ENCODE measurements around the gene BOLA1.
"Not testable (repeated sequence)": the region's sequence is repeated elsewhere in the genome, so short reads cannot be mapped to it uniquely, and the experiment has no call there.

The BOLA1 gene

GRCh38 chr1:149928401-149928724 lies 29.0 kb downstream of the BOLA1 start:
- no peak for DNase-seq (ENCODE audit: low spot score)

GRCh38 chr1:149929856-149930255 lies 30.5 kb downstream of the BOLA1 start:
- no peak for DNase-seq (ENCODE audit: low spot score)

- no peak for DNase-seq (ENCODE audit: low spot score)
Observed at GRCh38 chr1:149931212-149931790, 31.9 kb downstream of the BOLA1 start.

- no peak for DNase-seq (ENCODE audit: low spot score)
Observed at GRCh38 chr1:149932474-149932873, 33.1 kb downstream of the BOLA1 start.

- DNase-seq (ENCODE audit: low spot score) = no peak
Observed at GRCh38 chr1:149933208-149933607, 33.8 kb downstream of the BOLA1 start.

- DNase-seq (ENCODE audit: low spot score) = no peak
Observed at GRCh38 chr1:149934356-149934755, 35.0 kb downstream of the BOLA1 start.

- DNase-seq (ENCODE audit: low spot score) = peak; percentile 45
Observed at GRCh38 chr1:149936170-149936991, 37.0 kb downstream of the BOLA1 start, which contains the start of gene MTMR11. Gene MTMR11 (minus strand): TSS chr1:149936879. CDS start chr1:149936647, 232 bp downstream.

GRCh38 chr1:149936992-149937705 lies 37.8 kb downstream of the BOLA1 start:
- peak; percentile 44 for DNase-seq (ENCODE audit: low spot score)

- no peak for DNase-seq (ENCODE audit: low spot score)
Observed at GRCh38 chr1:149937759-149938158, 38.4 kb downstream of the BOLA1 start.

- not testable (repeated sequence) for DNase-seq (ENCODE audit: low spot score)
Observed at GRCh38 chr1:149938668-149939003, 39.3 kb downstream of the BOLA1 start.

- DNase-seq (ENCODE audit: low spot score) = no peak
Observed at GRCh38 chr1:149940427-149940826, 41.1 kb downstream of the BOLA1 start.

- DNase-seq (ENCODE audit: low spot score) = peak; percentile 44
Observed at GRCh38 chr1:149942207-149942606, 42.8 kb downstream of the BOLA1 start.

GRCh38 chr1:149942885-149943284 lies 43.5 kb downstream of the BOLA1 start:
- no peak for DNase-seq (ENCODE audit: low spot score)

GRCh38 chr1:149945206-149945605 lies 45.8 kb downstream of the BOLA1 start:
- no peak for DNase-seq (ENCODE audit: low spot score)

- no peak for DNase-seq (ENCODE audit: low spot score)
Observed at GRCh38 chr1:149949911-149950310, 50.5 kb downstream of the BOLA1 start.
